H1 (cell line): ENCODE measurements around the gene C18orf63.

Experiments used
- CTCF ChIP-seq, 3 experiments: IDR thresholded peaks; 1 replicate in 2 of 3; 2 replicates in 1 of 3; pipeline versions ENCODE4 v1.5.1 to v1.6.1; 2011; ENCODE audit warnings: low read length in 3 of 3, mild to moderate bottlenecking in 3 of 3, inconsistent platforms in 2 of 3, low read depth in 1 of 3, moderate library complexity in 1 of 3; ENCODE audit not compliant: insufficient read depth in 1 of 3; ENCODE audit errors: control extremely low read depth in 1 of 3
- KDM5A ChIP-seq: fragments of 200-600 bp; IDR thresholded peaks from 2 replicates; pipeline ENCODE4 v1.7.1; 2012; ENCODE audit warnings: mild to moderate bottlenecking, low read length, inconsistent platforms, mixed read lengths
- POLR2A ChIP-seq, 2 experiments: IDR thresholded peaks; 1 replicate in 1 of 2; 2 replicates in 1 of 2; pipeline ENCODE4 v1.6.1; 2011; ENCODE audit warnings: low read depth in 2 of 2, low read length in 2 of 2, mild to moderate bottlenecking in 2 of 2; ENCODE audit errors: control extremely low read depth in 1 of 2
- RBBP5 ChIP-seq: IDR thresholded peaks from 2 replicates; pipeline ENCODE4 v1.7.1; 2012; ENCODE audit warnings: low read depth, mild to moderate bottlenecking, inconsistent platforms, low read length, moderate library complexity, borderline replicate concordance
- RFX5 ChIP-seq: IDR thresholded peaks from 2 replicates; pipeline ENCODE4 v1.6.1; 2011; ENCODE audit warnings: low read depth, low read length, improper control_type of control experiment, borderline replicate concordance

DNA sequence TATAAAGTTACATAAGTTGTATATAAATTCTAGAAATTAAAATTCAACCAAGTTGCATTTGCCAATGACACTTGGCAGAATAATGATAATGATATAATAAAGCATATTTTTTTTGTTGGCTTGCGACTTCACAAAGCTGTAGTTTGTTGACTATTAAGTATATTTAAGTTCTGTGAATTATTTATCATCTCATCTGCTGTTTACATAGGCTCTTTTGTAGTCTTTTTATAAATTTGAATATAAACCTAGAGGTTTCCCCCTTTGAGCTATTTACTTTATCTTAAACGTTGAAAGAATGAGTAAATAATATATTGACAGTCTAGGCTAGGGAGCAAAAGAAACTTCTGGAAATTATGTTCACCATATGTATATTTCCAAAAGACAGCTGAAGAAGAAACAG, 32.9 kb downstream of the C18orf63 start:
- TF ChIP-seq RFX5: no peak
- TF ChIP-seq CTCF (IDR thresholded peaks at IDR 0.05; ENCODE audit: control extremely low read depth in 1 of 3, insufficient read depth in 1 of 3, low read depth in 1 of 3, low read length in 3 of 3): no peak
- no peak for TF ChIP-seq KDM5A
- no peak for TF ChIP-seq RBBP5
- no peak for TF ChIP-seq POLR2A (IDR thresholded peaks at IDR 0.05; ENCODE audit: control extremely low read depth in 1 of 2, low read depth in 2 of 2, low read length in 2 of 2)
